Activated CD8-positive, alpha-beta T cell treated with anti-CD3 and anti-CD28 coated beads for 36 hours (primary cell): Measurements from ENCODE around the gene TLX3. TPM values are rescaled to one million over a fixed set of nuclear protein-coding genes. Genes with fewer than 3 reads are reported as not detected.
"Not testable (repeated sequence)": the region's sequence is repeated elsewhere in the genome, so short reads cannot be mapped to it uniquely, and the experiment has no call there.

Source experiments
- ATAC-seq: fragments of 200-7000 bp; cut with Tn5 transposase; one replicate; pipeline ENCODE4 v1.10.0; 2021; ENCODE audit warnings: mild to moderate bottlenecking, moderate library complexity
- CTCF ChIA-PET: fragments of 350-600 bp; sonication (Branson Sonifier 250); formaldehyde crosslinking; loops from one replicate; lab custom pipeline; 2021; ENCODE audit warnings: antibody characterized with exemption; lab: Charles Lee
- POLR2A ChIA-PET: fragments of 350-600 bp; sonication (Branson Sonifier 250); formaldehyde crosslinking; loops from one replicate; lab custom pipeline; 2021; ENCODE audit warnings: antibody characterized with exemption; lab: Charles Lee
- DNase-seq: peaks from one replicate; pipeline ENCODE4 v3.0.0-alpha.2; 2020
- H3K27ac Mint-ChIP-seq: one replicate; pipeline ENCODE4 v1.8.0; 2021; ENCODE audit warnings: mild to moderate bottlenecking, mixed read lengths
- H3K27me3 Mint-ChIP-seq: one replicate; pipeline ENCODE4 v1.8.0; 2021; ENCODE audit warnings: mixed read lengths
- H3K36me3 Mint-ChIP-seq: one replicate; pipeline ENCODE4 v1.8.0; 2021; ENCODE audit warnings: low read depth, mixed read lengths
- H3K4me1 Mint-ChIP-seq: one replicate; pipeline ENCODE4 v1.8.0; 2021; ENCODE audit warnings: low read depth, mixed read lengths
- H3K4me3 Mint-ChIP-seq: one replicate; pipeline ENCODE4 v1.8.0; 2021; ENCODE audit warnings: mild to moderate bottlenecking, moderate library complexity, mixed read lengths
- H3K9me3 Mint-ChIP-seq: one replicate; pipeline ENCODE4 v1.8.0; 2021; ENCODE audit warnings: mixed read lengths
- CTCF ChIP-seq: fragments of 200-600 bp; IDR thresholded peaks from one replicate; pipeline ENCODE4 v1.8.0; 2022; ENCODE audit warnings: antibody characterized with exemption, mild to moderate bottlenecking
- intact Hi-C: fragments of 100-400 bp; cut with micrococcal nuclease; formaldehyde crosslinking; loops from one replicate; pipeline ENCODE4 v1.10.0; 2022
- total RNA-seq, 2 experiments: library from RNA; stranded (reverse); gene quantifications; one replicate each; pipeline ENCODE4 v1.2.3, GENCODE V29; 2021

TLX3 gene
- total RNA-seq, 2 experiments from 2014 or later: not detected

GRCh38 chr5:171288066-171288465 is 21.0 kb upstream of the TLX3 start:
- ChIA-PET POLR2A (no interaction called here), CTCF (interaction anchor here (1.3 kb wide), 1 partner anchor 81 kb away, joined by 5 read pairs; no protein-coding TSS in a partner anchor)
- intact Hi-C loops: no loop called here
- Mint-ChIP-seq H3K4me3 (no peak overlapping the region), H3K9me3 (no peaks in the 10 kb centered on the region), H3K27ac (no peak overlapping the region), H3K27me3 (peaks cover 5% of the 10 kb centered on the region), H3K4me1 (no peaks in the 10 kb centered on the region), H3K36me3 (no peaks in the 10 kb centered on the region)
- DNase-seq (no peak), ATAC-seq (no peak)
- TF ChIP-seq CTCF: no peak

GRCh38 chr5:171291371-171291770 is 17.7 kb upstream of the TLX3 start:
- Mint-ChIP-seq H3K36me3 (no peaks in the 10 kb centered on the region), H3K27me3 (peaks cover 5% of the 10 kb centered on the region), H3K9me3 (no peaks in the 10 kb centered on the region), H3K4me1 (no peaks in the 10 kb centered on the region), H3K27ac (no peak overlapping the region), H3K4me3 (no peak overlapping the region)
- POLR2A ChIA-PET: no interaction called here
- CTCF ChIA-PET: interaction anchor here (1.3 kb wide), 1 partner anchor 19 kb away, joined by 3 read pairs; no protein-coding TSS in a partner anchor
- ATAC-seq (no peak), DNase-seq (no peak)
- no peak for TF ChIP-seq CTCF
- intact Hi-C loops: no loop called here

- H3K9me3 Mint-ChIP-seq: no peaks in the 10 kb centered on the region
- ChIA-PET CTCF (interaction anchor here (1.2 to 1.3 kb wide), 2 partner anchors 13 to 87 kb away, joined by 3 to 6 read pairs; no protein-coding TSS in a partner anchor), POLR2A (no interaction called here)
- TF ChIP-seq CTCF: no peak
- H3K36me3 Mint-ChIP-seq: no peaks in the 10 kb centered on the region
- no peak overlapping the region for H3K4me3 Mint-ChIP-seq
- H3K4me1 Mint-ChIP-seq: no peaks in the 10 kb centered on the region
- no peak for DNase-seq
- peaks cover 3% of the 10 kb centered on the region for H3K27me3 Mint-ChIP-seq
- no peak overlapping the region for H3K27ac Mint-ChIP-seq
- ATAC-seq: no peak
- intact Hi-C loops: no loop called here
These were observed 13.7 kb upstream of the TLX3 start for GRCh38 chr5:171295299-171295698.

GRCh38 chr5:171295801-171296200 is 13.2 kb upstream of the TLX3 start:
- no peak for DNase-seq
- ChIA-PET CTCF (interaction anchor here (1.2 to 1.3 kb wide), 2 partner anchors 14 to 88 kb away, joined by 3 to 6 read pairs; no protein-coding TSS in a partner anchor), POLR2A (no interaction called here)
- Mint-ChIP-seq H3K4me3 (no peak overlapping the region), H3K27me3 (peaks cover 5% of the 10 kb centered on the region), H3K9me3 (no peaks in the 10 kb centered on the region), H3K27ac (no peak overlapping the region), H3K4me1 (no peaks in the 10 kb centered on the region), H3K36me3 (no peaks in the 10 kb centered on the region)
- no peak for TF ChIP-seq CTCF
- intact Hi-C loops: no loop called here
- ATAC-seq: no peak

- H3K9me3 Mint-ChIP-seq, POLR2A ChIA-PET, CTCF ChIA-PET, H3K4me3 Mint-ChIP-seq, H3K27me3 Mint-ChIP-seq, H3K4me1 Mint-ChIP-seq, H3K36me3 Mint-ChIP-seq, DNase-seq, H3K27ac Mint-ChIP-seq, ATAC-seq, intact Hi-C loops: not testable (repeated sequence)
These were observed 11.1 kb upstream of the TLX3 start for GRCh38 chr5:171297941-171298340.
